ENCODE results near the gene BRWD1. TPM values are rescaled to one million over a fixed set of nuclear protein-coding genes. Genes with fewer than 3 reads are reported as not detected.

Gene BRWD1
- total RNA-seq, 4 donors from 2014 or later, result 65.3 to 99.4 (median 87.7) TPM

GRCh38 chr21:39184050-39184980 lies 129.1 kb downstream of the BRWD1 start:
- H3K27me3 ChIP-seq, result no peaks in the 10 kb centered on the region
- H3K27ac ChIP-seq, result peak overlapping the region; percentile 83 to 97 (median 92)
- no peak for DNase-seq (ENCODE audit: low spot score in 2 of 2)
- H3K4me1 ChIP-seq, result peaks cover 0 to 37% (median 12%) of the 10 kb centered on the region in 4 donors
- no peaks in the 10 kb centered on the region for H3K9me3 ChIP-seq
- H3K4me3 ChIP-seq, result peak overlapping the region; percentile 74 to 99 (median 95)
- H3K36me3 ChIP-seq, result peaks cover 0 to 6% (median 0%) of the 10 kb centered on the region in 3 donors
- WGBS, 2 donors, result 5% methylated on average over 21 to 22 of the region's 22 CpGs
- no peak for TF ChIP-seq CTCF (IDR thresholded peaks at IDR 0.05)
- no peak for TF ChIP-seq EP300 (IDR thresholded peaks at IDR 0.05)

- TF ChIP-seq CTCF (IDR thresholded peaks at IDR 0.05) (no peak), POLR2A (IDR thresholded peaks at IDR 0.05) (peak; percentile 24 to 76), EP300 (IDR thresholded peaks at IDR 0.05) (peak in 1 of 2 donors; percentile 86)
- H3K36me3 ChIP-seq, result peaks cover 0 to 15% (median 0%) of the 10 kb centered on the region in 3 donors
- peaks cover 0 to 37% (median 12%) of the 10 kb centered on the region in 4 donors for H3K4me1 ChIP-seq
- peak; percentile 90 to 91 for DNase-seq (ENCODE audit: low spot score in 2 of 2)
- H3K27me3 ChIP-seq, result no peaks in the 10 kb centered on the region
- 0% methylated on average over 22 to 59 of the region's 76 CpGs for WGBS, 2 donors
- peak within 1 kb of the TSS; percentile 74 to 99 (median 95) for H3K4me3 ChIP-seq
- H3K27ac ChIP-seq, result peak within 1 kb of the TSS; percentile 83 to 97 (median 92)
- H3K9me3 ChIP-seq, result no peaks in the 10 kb centered on the region
These were observed 130.0 kb downstream of the BRWD1 start, which contains the start of gene PSMG1 for GRCh38 chr21:39183272-39184049. PSMG1 (minus strand) TSS chr21:39183451; CDS start chr21:39183385, 66 bp downstream.

DNA sequence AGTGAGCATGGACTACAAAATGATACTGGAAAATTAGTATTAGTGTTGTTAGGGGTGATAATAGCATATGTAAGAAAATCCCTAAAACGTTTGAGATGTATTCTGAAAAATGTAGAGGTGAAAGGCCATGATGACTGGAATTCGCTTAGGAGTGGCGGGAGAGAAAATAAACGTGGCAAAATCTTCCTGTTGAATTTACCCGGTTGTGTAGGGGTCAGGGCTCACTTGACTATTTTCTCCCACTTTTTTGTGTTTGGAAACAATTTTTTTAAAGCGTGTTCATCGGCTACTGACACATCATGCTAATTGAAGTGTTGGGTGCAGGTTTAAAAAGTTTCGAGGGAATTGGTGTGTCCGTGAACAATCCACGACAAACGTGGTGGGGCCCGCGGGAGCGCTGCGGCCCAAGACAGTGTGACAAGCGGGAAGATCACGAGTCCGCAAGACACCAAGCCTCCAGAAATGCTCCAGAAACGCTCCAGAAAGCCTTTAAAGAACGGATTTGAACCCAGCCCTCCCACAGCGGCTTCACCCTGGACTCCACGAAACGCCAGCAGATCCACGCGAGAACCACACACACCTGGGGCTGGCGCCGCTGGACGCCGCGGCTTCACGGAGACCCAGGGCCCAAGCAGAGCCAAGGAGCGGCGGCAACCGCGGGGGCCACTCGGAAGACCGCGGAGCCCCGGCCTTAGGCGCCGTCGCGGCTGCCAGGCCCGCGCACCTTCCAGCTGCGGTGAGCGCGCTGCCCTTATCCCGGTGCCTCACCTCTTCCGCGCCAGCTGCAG lies 130.8 kb downstream of the BRWD1 start:
- Histone ChIP-seq H3K4me3 (peak overlapping the region; percentile 74 to 99 (median 95)), H3K27ac (peak overlapping the region; percentile 83 to 97 (median 92)), H3K27me3 (no peaks in the 10 kb centered on the region), H3K4me1 (peaks cover 0 to 37% (median 12%) of the 10 kb centered on the region in 4 donors), H3K9me3 (no peaks in the 10 kb centered on the region), H3K36me3 (peaks cover 0 to 16% (median 0%) of the 10 kb centered on the region in 3 donors)
- 3 to 6% methylated on average over 27 to 39 of the region's 51 CpGs for WGBS, 2 donors
- no peak for DNase-seq (ENCODE audit: low spot score in 2 of 2)
- TF ChIP-seq POLR2A (IDR thresholded peaks at IDR 0.05) (no peak), CTCF (IDR thresholded peaks at IDR 0.05) (peak in 1 of 5 experiments; percentile 8)

- TF ChIP-seq POLR2A (IDR thresholded peaks at IDR 0.05) (no peak), CTCF (IDR thresholded peaks at IDR 0.05) (no peak), EP300 (IDR thresholded peaks at IDR 0.05) (no peak)
- peak overlapping the region; percentile 74 to 99 (median 95) for H3K4me3 ChIP-seq
These were observed 131.4 kb downstream of the BRWD1 start for GRCh38 chr21:39182016-39182415.

More at GRCh38 chr21:39182016-39182415, 131.4 kb downstream of the BRWD1 start:
- Histone ChIP-seq H3K36me3 (peaks cover 0 to 17% (median 0%) of the 10 kb centered on the region in 3 donors), H3K9me3 (no peaks in the 10 kb centered on the region), H3K27me3 (no peaks in the 10 kb centered on the region), H3K4me1 (peaks cover 0 to 35% (median 12%) of the 10 kb centered on the region in 4 donors), H3K27ac (no peak overlapping the region)
- DNase-seq (ENCODE audit: low spot score in 2 of 2), result no peak
- WGBS, 2 donors, result 70 to 74% methylated on average over 8 of the region's 8 CpGs
